ENCODE measurements around the gene PDE10A. TPM values are rescaled to one million over a fixed set of nuclear protein-coding genes. Genes with fewer than 3 reads are reported as not detected.

PDE10A gene
- total and polyA plus RNA-seq, 9 of the 15 experiments (the other 6 are each of a cell fraction or from before 2014, with no cell fraction given), result 0.04 TPM; not detected in 8

DNA sequence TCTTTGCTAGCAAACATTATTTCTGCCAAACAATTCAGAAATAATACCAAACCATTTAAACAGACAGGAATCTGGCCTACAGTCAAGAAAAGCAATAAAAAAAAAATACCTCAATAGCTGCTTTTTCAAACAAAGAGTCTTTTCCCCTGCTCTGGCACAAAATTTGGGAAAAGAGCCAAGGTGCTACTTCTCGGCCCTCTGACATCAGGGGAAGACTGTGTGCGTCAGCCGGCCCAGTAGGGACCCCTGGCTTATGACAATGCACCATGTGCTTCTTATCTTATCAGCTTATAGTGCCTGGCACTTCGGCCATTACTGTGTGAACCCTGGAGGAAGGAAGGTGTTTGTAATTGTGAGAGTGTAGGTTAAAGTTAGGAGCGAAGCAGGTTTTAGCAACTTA lies 89.4 kb downstream of the PDE10A start (continued):
- TF ChIP-seq, protein P1, sequence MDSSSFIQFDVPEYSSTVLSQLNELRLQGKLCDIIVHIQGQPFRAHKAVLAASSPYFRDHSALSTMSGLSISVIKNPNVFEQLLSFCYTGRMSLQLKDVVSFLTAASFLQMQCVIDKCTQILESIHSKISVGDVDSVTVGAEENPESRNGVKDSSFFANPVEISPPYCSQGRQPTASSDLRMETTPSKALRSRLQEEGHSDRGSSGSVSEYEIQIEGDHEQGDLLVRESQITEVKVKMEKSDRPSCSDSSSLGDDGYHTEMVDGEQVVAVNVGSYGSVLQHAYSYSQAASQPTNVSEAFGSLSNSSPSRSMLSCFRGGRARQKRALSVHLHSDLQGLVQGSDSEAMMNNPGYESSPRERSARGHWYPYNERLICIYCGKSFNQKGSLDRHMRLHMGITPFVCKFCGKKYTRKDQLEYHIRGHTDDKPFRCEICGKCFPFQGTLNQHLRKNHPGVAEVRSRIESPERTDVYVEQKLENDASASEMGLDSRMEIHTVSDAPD (CRISPR knock-in tag; IDR thresholded peaks at IDR 0.05), result no peak
- no peak for TF ChIP-seq XRCC3 (IDR thresholded peaks at IDR 0.05)
- TF ChIP-seq NELFE (IDR thresholded peaks at IDR 0.05; ENCODE audit: insufficient read depth, insufficient read length), result no peak
- no peak for TF ChIP-seq SRSF9 (IDR thresholded peaks at IDR 0.05; ENCODE audit: borderline replicate concordance, low read depth, low read length)
- TF ChIP-seq, protein P2, sequence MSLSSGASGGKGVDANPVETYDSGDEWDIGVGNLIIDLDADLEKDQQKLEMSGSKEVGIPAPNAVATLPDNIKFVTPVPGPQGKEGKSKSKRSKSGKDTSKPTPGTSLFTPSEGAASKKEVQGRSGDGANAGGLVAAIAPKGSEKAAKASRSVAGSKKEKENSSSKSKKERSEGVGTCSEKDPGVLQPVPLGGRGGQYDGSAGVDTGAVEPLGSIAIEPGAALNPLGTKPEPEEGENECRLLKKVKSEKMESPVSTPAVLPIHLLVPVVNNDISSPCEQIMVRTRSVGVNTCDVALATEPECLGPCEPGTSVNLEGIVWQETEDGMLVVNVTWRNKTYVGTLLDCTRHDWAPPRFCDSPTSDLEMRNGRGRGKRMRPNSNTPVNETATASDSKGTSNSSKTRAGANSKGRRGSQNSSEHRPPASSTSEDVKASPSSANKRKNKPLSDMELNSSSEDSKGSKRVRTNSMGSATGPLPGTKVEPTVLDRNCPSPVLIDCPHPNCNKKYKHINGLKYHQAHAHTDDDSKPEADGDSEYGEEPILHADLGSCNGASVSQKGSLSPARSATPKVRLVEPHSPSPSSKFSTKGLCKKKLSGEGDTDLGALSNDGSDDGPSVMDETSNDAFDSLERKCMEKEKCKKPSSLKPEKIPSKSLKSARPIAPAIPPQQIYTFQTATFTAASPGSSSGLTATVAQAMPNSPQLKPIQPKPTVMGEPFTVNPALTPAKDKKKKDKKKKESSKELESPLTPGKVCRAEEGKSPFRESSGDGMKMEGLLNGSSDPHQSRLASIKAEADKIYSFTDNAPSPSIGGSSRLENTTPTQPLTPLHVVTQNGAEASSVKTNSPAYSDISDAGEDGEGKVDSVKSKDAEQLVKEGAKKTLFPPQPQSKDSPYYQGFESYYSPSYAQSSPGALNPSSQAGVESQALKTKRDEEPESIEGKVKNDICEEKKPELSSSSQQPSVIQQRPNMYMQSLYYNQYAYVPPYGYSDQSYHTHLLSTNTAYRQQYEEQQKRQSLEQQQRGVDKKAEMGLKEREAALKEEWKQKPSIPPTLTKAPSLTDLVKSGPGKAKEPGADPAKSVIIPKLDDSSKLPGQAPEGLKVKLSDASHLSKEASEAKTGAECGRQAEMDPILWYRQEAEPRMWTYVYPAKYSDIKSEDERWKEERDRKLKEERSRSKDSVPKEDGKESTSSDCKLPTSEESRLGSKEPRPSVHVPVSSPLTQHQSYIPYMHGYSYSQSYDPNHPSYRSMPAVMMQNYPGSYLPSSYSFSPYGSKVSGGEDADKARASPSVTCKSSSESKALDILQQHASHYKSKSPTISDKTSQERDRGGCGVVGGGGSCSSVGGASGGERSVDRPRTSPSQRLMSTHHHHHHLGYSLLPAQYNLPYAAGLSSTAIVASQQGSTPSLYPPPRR (CRISPR knock-in tag; IDR thresholded peaks at IDR 0.05; ENCODE audit: borderline replicate concordance), result no peak
- TF ChIP-seq NFIX (CRISPR knock-in tag; IDR thresholded peaks at IDR 0.05; ENCODE audit: low read depth), result no peak
- TF ChIP-seq, protein P3, sequence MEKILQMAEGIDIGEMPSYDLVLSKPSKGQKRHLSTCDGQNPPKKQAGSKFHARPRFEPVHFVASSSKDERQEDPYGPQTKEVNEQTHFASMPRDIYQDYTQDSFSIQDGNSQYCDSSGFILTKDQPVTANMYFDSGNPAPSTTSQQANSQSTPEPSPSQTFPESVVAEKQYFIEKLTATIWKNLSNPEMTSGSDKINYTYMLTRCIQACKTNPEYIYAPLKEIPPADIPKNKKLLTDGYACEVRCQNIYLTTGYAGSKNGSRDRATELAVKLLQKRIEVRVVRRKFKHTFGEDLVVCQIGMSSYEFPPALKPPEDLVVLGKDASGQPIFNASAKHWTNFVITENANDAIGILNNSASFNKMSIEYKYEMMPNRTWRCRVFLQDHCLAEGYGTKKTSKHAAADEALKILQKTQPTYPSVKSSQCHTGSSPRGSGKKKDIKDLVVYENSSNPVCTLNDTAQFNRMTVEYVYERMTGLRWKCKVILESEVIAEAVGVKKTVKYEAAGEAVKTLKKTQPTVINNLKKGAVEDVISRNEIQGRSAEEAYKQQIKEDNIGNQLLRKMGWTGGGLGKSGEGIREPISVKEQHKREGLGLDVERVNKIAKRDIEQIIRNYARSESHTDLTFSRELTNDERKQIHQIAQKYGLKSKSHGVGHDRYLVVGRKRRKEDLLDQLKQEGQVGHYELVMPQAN (IDR thresholded peaks at IDR 0.05; ENCODE audit: borderline replicate concordance), result no peak
- no peak for TF ChIP-seq FOXP1 (CRISPR knock-in tag; IDR thresholded peaks at IDR 0.05)
- no peak for TF ChIP-seq HNRNPL (IDR thresholded peaks at IDR 0.05; ENCODE audit: low read depth, low read length)
